Epithelial cell of proximal tubule (primary cell): ENCODE data around the gene PLCL1. TPM values are rescaled to one million over a fixed set of nuclear protein-coding genes. Genes with fewer than 3 reads are reported as not detected.

ENCODE experiments used
- DNase-seq: peaks from one replicate; pipeline ENCODE4 v3.0.0-alpha.2; 2011; ENCODE audit warnings: low read depth
- H3K4me3 ChIP-seq: 2 replicates; pipeline ENCODE4 v1.5.1; 2011; ENCODE audit warnings: low read depth, mild to moderate bottlenecking, low read length
- CTCF ChIP-seq: conservative IDR thresholded peaks from 2 replicates; pipeline ENCODE4 v1.5.1; 2012; ENCODE audit warnings: low read depth, mild to moderate bottlenecking, low read length
- total RNA-seq: library from RNA; depleted of rRNA; stranded (reverse); fragments of >200 nt; gene quantifications from 2 replicates; pipeline ENCODE4 v1.2.3, GENCODE V29; 2015

The PLCL1 gene
- total RNA-seq, 1 donor from 2014 or later: not detected

- TF ChIP-seq CTCF: no peak
- DNase-seq: no peak
- no peak overlapping the region for H3K4me3 ChIP-seq
Observed at GRCh38 chr2:197972061-197972460, 167.7 kb downstream of the PLCL1 start.

- no peak overlapping the region for H3K4me3 ChIP-seq
- DNase-seq: no peak
- TF ChIP-seq CTCF: no peak
Observed at GRCh38 chr2:197972587-197972986, 168.2 kb downstream of the PLCL1 start.

GRCh38 chr2:197973772-197974171, 169.4 kb downstream of the PLCL1 start:
- DNase-seq: no peak
- H3K4me3 ChIP-seq: no peak overlapping the region
- TF ChIP-seq CTCF: no peak

- TF ChIP-seq CTCF: no peak
- H3K4me3 ChIP-seq: no peak overlapping the region
- no peak for DNase-seq
Observed at GRCh38 chr2:197975931-197976519, 171.6 kb downstream of the PLCL1 start.

- no peak for DNase-seq
- no peak for TF ChIP-seq CTCF
- H3K4me3 ChIP-seq: no peak overlapping the region
Observed at GRCh38 chr2:197978971-197979370, 174.6 kb downstream of the PLCL1 start.

GRCh38 chr2:197982565-197982964, 178.2 kb downstream of the PLCL1 start:
- DNase-seq: no peak
- no peak overlapping the region for H3K4me3 ChIP-seq

More at GRCh38 chr2:197982565-197982964, 178.2 kb downstream of the PLCL1 start:
- TF ChIP-seq CTCF: no peak
